Measurements from ENCODE around the gene LRP1B.

LRP1B gene

GRCh38 chr2:141113301-141113700, 1017.5 kb downstream of the LRP1B start:
- DNase-seq (ENCODE audit: low read depth) = no peak

GRCh38 chr2:141109633-141110032, 1021.2 kb downstream of the LRP1B start:
- DNase-seq (ENCODE audit: low read depth) = no peak

- DNase-seq (ENCODE audit: low read depth) = no peak
Observed at GRCh38 chr2:141105763-141106162, 1025.1 kb downstream of the LRP1B start.

GRCh38 chr2:141103216-141103615, 1027.6 kb downstream of the LRP1B start:
- no peak for DNase-seq (ENCODE audit: low read depth)

- DNase-seq (ENCODE audit: low read depth) = no peak
Observed at GRCh38 chr2:141079231-141079630, 1051.6 kb downstream of the LRP1B start.

- DNase-seq (ENCODE audit: low read depth) = no peak
Observed at GRCh38 chr2:141075753-141076152, 1055.1 kb downstream of the LRP1B start.

- DNase-seq (ENCODE audit: low read depth) = no peak
Observed at GRCh38 chr2:141068053-141068682, 1062.6 kb downstream of the LRP1B start.

GRCh38 chr2:141065042-141065441, 1065.8 kb downstream of the LRP1B start:
- no peak for DNase-seq (ENCODE audit: low read depth)

- no peak for DNase-seq (ENCODE audit: low read depth)
Observed at GRCh38 chr2:141063406-141063805, 1067.4 kb downstream of the LRP1B start.

GRCh38 chr2:141062443-141062842, 1068.4 kb downstream of the LRP1B start:
- DNase-seq (ENCODE audit: low read depth) = no peak

- no peak for DNase-seq (ENCODE audit: low read depth)
Observed at GRCh38 chr2:141062031-141062430, 1068.8 kb downstream of the LRP1B start.

- DNase-seq (ENCODE audit: low read depth) = no peak
Observed at GRCh38 chr2:141058556-141058955, 1072.3 kb downstream of the LRP1B start.

GRCh38 chr2:141055531-141055930, 1075.3 kb downstream of the LRP1B start:
- DNase-seq (ENCODE audit: low read depth) = no peak

GRCh38 chr2:141048951-141049350, 1081.9 kb downstream of the LRP1B start:
- no peak for DNase-seq (ENCODE audit: low read depth)

- no peak for DNase-seq (ENCODE audit: low read depth)
Observed at GRCh38 chr2:141041281-141041680, 1089.5 kb downstream of the LRP1B start.

- DNase-seq (ENCODE audit: low read depth) = no peak
Observed at GRCh38 chr2:141038341-141038740, 1092.5 kb downstream of the LRP1B start.

GRCh38 chr2:141037361-141037760, 1093.5 kb downstream of the LRP1B start:
- no peak for DNase-seq (ENCODE audit: low read depth)

- DNase-seq (ENCODE audit: low read depth) = no peak
Observed at GRCh38 chr2:141035846-141036420, 1094.9 kb downstream of the LRP1B start.

GRCh38 chr2:141029428-141030078, 1101.3 kb downstream of the LRP1B start:
- no peak for DNase-seq (ENCODE audit: low read depth)

- no peak for DNase-seq (ENCODE audit: low read depth)
Observed at GRCh38 chr2:141027221-141027620, 1103.6 kb downstream of the LRP1B start.

GRCh38 chr2:141021611-141022010, 1109.2 kb downstream of the LRP1B start:
- no peak for DNase-seq (ENCODE audit: low read depth)

GRCh38 chr2:141021109-141021508, 1109.7 kb downstream of the LRP1B start:
- no peak for DNase-seq (ENCODE audit: low read depth)

- no peak for DNase-seq (ENCODE audit: low read depth)
Observed at GRCh38 chr2:141020346-141020745, 1110.5 kb downstream of the LRP1B start.
